ENCODE data around the gene PLGLB1.
"Not testable (repeated sequence)": the region's sequence is repeated elsewhere in the genome, so short reads cannot be mapped to it uniquely, and the experiment has no call there.

The PLGLB1 gene

GRCh38 chr2:87021744-87022143 is at the start of gene PLGLB1:
Gene PLGLB1, minus strand, starts transcription at chr2:87021844. Its CDS starts 61 bp downstream, at chr2:87021783.
- not testable (repeated sequence) for DNase-seq

GRCh38 chr2:87064305-87064704 is 42.7 kb upstream of the PLGLB1 start:
- not testable (repeated sequence) for DNase-seq

- peak; percentile 37 to 39 for DNase-seq
These were observed 41.8 kb upstream of the PLGLB1 start for GRCh38 chr2:87063431-87063830.

GRCh38 chr2:87061519-87061918 is 39.9 kb upstream of the PLGLB1 start:
- DNase-seq = not testable (repeated sequence)

- DNase-seq = not testable (repeated sequence)
These were observed 36.0 kb upstream of the PLGLB1 start for GRCh38 chr2:87057606-87058005.

- not testable (repeated sequence) for DNase-seq
These were observed 35.2 kb upstream of the PLGLB1 start for GRCh38 chr2:87056843-87057242.

GRCh38 chr2:87056435-87056834 is 34.8 kb upstream of the PLGLB1 start:
- DNase-seq = not testable (repeated sequence)

GRCh38 chr2:87054375-87054774 is 32.7 kb upstream of the PLGLB1 start:
- not testable (repeated sequence) for DNase-seq

GRCh38 chr2:87041321-87041978 is 19.8 kb upstream of the PLGLB1 start:
- DNase-seq = not testable (repeated sequence)

- not testable (repeated sequence) for DNase-seq
These were observed 7.0 kb upstream of the PLGLB1 start for GRCh38 chr2:87028607-87029006.

- DNase-seq = not testable (repeated sequence)
These were observed 5.2 kb upstream of the PLGLB1 start for GRCh38 chr2:87026816-87027215.

GRCh38 chr2:87025927-87026326 is 4.3 kb upstream of the PLGLB1 start:
- DNase-seq = not testable (repeated sequence)

GRCh38 chr2:87023988-87024615 is 2.5 kb upstream of the PLGLB1 start:
- not testable (repeated sequence) for DNase-seq

GRCh38 chr2:87021043-87021442 is 601 bp downstream of the PLGLB1 start:
- not testable (repeated sequence) for DNase-seq

GRCh38 chr2:87019053-87019452 is 2.6 kb downstream of the PLGLB1 start:
- not testable (repeated sequence) for DNase-seq

GRCh38 chr2:87014489-87015169 is 7.0 kb downstream of the PLGLB1 start:
- DNase-seq = not testable (repeated sequence)

GRCh38 chr2:87004398-87004797 is 17.2 kb downstream of the PLGLB1 start:
- not testable (repeated sequence) for DNase-seq

Measured in inflammatory macrophage treated with lipopolysaccharide for 1 hour (primary cell).